ENCODE measurements around the gene SCN4B.

Gene SCN4B

DNA sequence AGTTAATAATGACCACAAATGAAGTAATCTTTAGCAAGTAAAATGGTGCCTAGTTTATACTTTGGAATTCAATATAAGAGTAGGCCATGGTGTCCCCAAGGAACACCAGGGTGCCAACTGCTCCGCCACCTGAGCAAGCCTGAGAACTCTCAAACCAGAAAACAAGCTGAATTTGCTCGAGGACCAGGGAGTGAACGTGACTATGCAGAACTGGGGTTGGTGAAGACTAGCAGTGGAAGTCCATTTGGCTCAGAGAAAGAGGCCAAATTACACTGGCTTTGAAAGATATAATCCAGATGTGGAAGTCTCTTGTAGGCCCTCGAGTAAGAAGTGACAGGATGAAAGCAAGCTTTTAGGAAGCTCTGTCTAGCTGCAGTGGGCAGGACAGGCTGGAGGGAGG, 57.1 kb downstream of the SCN4B start:
- no peak for DNase-seq

DNA sequence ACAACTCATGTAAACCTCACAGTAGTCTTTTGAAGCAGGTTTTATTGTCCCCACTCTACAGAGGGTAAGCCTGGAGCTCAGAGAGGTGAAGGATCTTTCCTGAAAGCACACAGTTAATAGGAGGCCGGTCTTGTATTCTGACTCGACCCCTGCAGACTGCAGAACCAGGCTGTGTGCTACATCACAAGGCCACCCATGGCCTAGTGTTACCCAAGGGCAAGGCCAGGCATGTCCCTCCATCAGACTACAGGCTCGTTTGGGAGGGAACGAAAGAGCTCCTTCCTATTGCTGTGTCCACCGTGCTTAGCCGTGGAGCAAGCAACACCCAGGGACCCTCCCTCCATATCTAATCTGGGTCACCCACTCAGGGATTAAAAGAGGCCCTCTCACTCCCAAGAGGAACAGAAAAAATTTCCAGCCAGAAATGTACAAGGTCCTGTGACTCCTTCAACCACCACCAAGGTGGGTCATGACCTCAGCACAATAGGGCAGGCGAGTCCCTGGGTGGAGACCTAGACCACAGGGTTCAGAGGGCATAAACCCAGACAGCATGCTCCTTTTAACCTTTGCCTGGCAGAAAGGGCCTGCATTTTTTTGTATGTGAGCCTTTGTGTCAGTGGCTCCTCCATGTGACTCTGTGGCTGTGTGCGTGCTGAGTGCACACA, 59.6 kb downstream of the SCN4B start:
- no peak for DNase-seq

DNA sequence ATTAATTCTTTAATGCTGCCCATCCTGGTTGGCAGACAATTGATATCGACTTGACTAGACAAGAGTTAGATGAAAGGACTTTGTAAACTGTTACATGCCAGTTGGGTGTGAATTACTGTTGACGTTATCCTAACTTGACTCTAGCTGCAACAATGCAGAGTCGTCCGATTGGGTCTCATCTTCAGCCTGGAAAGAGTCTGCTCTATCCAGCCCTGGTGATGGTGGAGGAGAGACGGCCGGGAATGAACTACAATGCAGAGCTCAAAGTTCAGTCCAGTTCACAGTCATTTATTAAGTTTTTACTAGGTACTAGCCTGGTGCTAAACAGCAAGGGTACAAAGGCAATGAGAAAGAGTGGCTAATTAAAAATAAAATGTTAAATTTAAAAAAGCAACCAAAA, 60.9 kb downstream of the SCN4B start:
- no peak for DNase-seq

DNA sequence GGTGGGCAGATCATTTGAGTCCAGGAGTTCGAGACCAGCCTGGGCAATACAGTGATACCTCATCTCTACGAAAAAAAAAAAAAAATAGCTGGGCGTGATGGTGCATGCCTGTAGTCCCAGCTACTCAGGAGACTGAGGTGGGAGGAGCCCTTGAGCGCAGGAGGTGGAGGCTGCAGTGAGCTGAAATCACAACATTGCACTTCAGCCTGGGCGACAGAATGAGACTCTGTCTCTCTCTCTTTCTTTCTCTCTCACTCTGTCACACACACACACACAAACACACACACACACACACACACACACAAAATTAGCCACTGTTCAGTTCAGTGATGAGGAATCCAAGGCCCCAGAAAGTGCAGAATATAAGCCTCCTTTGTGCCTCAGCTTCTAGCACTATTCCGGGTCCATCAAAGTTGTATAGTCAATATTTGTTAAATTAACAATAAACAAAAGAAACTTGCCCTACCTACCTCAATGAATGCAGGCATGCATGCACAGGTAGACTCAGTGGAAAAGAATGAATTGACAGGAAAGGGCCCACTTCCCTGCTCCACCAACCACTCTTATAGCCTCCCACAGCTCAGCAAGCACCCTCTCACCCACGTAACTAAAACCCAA, 62.0 kb downstream of the SCN4B start:
- no peak for DNase-seq

DNA sequence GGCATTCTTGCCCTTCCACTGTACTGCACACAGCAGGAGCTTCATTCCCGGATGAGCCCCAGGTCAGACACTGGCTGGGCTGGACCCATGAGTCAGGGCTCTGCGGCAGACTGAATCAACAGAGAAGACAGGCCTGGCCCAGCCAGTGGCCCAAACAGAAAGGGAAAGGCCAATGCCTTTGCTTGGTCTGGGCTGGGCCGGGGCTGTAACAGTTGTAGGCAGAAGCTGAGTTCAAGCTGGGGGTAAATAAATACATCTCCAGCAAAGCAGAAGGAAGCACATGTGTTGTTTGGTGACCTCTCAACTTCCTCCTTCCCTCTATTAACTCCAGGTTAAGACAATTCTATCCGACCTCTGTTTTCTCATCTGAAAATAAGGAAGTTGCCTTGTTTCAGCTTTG, 64.1 kb downstream of the SCN4B start:
- DNase-seq = no peak

DNA sequence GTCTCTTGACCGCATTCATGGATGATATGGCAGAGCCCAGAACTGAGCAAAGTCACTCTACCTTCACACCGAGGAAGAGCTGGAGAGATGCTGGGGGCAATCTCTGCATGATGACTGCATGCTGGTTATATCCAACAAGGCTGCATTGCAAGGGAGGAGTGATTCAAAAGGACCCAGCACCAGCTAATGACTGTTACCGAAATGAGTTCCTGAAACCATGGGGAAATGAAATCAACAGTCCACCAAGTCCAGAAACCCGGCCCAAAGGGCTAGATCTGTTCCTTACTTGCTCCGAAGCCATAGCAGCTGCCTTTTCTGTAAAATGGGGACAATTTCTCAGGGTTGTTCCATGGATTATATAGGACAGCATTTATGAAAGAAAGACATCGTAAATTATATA, 64.7 kb downstream of the SCN4B start:
- no peak for DNase-seq

DNA sequence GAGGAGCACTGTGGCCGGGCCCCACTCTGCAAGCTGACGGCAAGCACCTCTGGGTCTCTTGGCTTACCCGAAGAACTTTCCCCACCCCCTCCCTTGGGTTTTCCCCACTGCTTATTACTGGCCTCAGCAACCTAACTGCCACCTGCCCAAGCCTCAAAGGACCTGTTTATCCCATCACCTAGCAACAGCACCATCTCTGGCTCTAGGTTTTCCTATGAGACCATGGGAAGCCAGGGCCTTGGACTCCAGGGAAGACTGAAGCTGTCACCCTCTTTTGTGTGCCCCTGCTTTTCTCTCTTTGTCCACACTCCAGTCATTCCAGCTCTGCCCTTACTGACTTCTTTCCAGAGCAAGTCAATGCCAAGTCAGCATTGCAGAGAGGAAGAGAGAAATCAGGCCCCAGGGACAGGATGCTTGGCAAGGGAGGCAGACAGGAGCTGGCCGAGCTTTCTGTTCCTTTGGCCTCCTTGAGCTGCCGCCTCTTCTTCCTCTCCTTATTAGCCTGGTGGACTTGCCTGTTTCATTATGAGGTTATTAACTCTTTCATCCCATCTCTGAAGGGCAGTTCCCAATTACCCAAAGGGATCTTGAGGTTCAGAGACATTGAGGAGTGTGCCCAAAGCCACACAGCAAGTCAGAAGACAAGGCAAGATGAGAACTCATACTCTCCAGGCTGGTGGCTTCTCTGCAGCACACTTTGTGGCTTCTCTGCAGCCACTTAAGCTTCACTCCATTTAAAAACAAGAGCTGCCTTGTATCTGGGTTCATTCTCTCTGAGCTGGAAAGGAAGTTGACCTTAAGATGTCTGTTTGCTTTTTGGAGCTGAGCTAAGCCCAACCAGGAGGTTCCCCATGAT, 65.5 kb downstream of the SCN4B start, which contains the start of gene SMIM35:
Gene SMIM35 (minus strand): TSS at position 51 of the 856 bp plus-strand sequence. CDS start 206 bp downstream, outside the sequence.
- DNase-seq = no peak

DNA sequence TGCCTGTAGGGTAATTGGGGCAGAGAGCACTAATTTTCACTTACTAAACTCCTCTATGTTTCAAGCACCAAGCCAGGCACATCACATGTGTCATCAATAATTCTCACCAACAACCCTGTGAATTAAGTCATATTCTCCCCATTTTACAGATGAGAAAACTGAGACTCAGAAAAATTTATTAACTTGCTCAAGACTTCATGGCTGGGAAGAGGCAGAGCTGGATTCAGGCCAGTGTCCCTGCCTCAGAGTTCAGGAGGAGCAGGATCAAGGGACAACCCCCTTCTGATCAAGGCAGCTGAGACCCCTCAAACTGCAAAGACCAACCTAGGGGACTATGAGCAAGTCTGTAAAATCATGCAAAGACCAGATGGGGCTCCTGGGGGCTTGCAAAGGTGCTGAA, 68.0 kb downstream of the SCN4B start:
- DNase-seq = no peak

DNA sequence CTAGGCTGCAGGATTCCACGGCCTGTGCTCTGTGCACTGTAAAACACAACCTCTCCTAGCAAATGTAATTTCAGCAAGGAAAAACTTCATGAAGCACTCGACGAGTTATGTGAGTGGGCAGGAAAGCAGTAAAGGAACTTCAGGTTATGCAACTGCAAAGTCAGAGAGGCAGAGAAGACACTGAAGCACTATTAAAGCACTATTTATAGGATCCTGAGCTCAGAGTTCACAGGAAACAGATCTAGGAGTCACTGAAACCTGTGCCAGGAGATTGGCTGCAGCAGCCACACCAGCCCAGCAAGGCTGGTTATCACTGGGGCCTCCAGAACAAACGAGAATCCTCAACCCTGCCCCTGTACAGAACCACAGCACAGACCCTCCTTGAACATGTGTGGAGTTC, 68.4 kb downstream of the SCN4B start:
- no peak for DNase-seq
